GM19328 (cell line): ENCODE results near the gene PLCL1.

Experiments
- ATAC-seq: cut with Tn5 transposase; IDR thresholded peaks from one replicate; pipeline ENCODE4 v1.9.1; 2021; ENCODE audit warnings: mild to moderate bottlenecking, moderate library complexity; ENCODE audit not compliant: unreplicated experiment

Gene PLCL1

GRCh38 chr2:198053148-198053547, 248.8 kb downstream of the PLCL1 start:
- ATAC-seq = no peak

- ATAC-seq = no peak
Measured at GRCh38 chr2:198053776-198054175, 249.4 kb downstream of the PLCL1 start.

- no peak for ATAC-seq
Measured at GRCh38 chr2:198054299-198054698, 249.9 kb downstream of the PLCL1 start.

GRCh38 chr2:198055716-198056115, 251.3 kb downstream of the PLCL1 start:
- no peak for ATAC-seq

- no peak for ATAC-seq
Measured at GRCh38 chr2:198056836-198057235, 252.4 kb downstream of the PLCL1 start.

GRCh38 chr2:198059800-198060199, 255.4 kb downstream of the PLCL1 start:
- ATAC-seq = no peak

- ATAC-seq = no peak
Measured at GRCh38 chr2:198060277-198060676, 255.9 kb downstream of the PLCL1 start.

GRCh38 chr2:198062826-198063225, 258.4 kb downstream of the PLCL1 start:
- ATAC-seq = no peak

GRCh38 chr2:198063242-198063641, 258.8 kb downstream of the PLCL1 start:
- ATAC-seq = no peak

GRCh38 chr2:198065322-198065721, 260.9 kb downstream of the PLCL1 start:
- ATAC-seq = no peak

GRCh38 chr2:198066597-198066996, 262.2 kb downstream of the PLCL1 start:
- ATAC-seq = no peak

- ATAC-seq = no peak
Measured at GRCh38 chr2:198072655-198073054, 268.3 kb downstream of the PLCL1 start.

- no peak for ATAC-seq
Measured at GRCh38 chr2:198073253-198073652, 268.9 kb downstream of the PLCL1 start.

- ATAC-seq = no peak
Measured at GRCh38 chr2:198077477-198077876, 273.1 kb downstream of the PLCL1 start.

- ATAC-seq = no peak
Measured at GRCh38 chr2:198080879-198081765, 276.7 kb downstream of the PLCL1 start.

- ATAC-seq = no peak
Measured at GRCh38 chr2:198084156-198084555, 279.8 kb downstream of the PLCL1 start.

- no peak for ATAC-seq
Measured at GRCh38 chr2:198096002-198096401, 291.6 kb downstream of the PLCL1 start.

- no peak for ATAC-seq
Measured at GRCh38 chr2:198096965-198097364, 292.6 kb downstream of the PLCL1 start.

- ATAC-seq = no peak
Measured at GRCh38 chr2:198097630-198098029, 293.2 kb downstream of the PLCL1 start.

- no peak for ATAC-seq
Measured at GRCh38 chr2:198098386-198098785, 294.0 kb downstream of the PLCL1 start.

GRCh38 chr2:198098918-198099317, 294.5 kb downstream of the PLCL1 start:
- no peak for ATAC-seq

GRCh38 chr2:198100346-198100745, 296.0 kb downstream of the PLCL1 start:
- no peak for ATAC-seq

- no peak for ATAC-seq
Measured at GRCh38 chr2:198101688-198102087, 297.3 kb downstream of the PLCL1 start.
